Stimulated activated CD8-positive, alpha-beta memory T cell treated with anti-CD3 and anti-CD28 coated beads, Interleukin-15, amount 100 ng/mL, for 1 hour (primary cell): ENCODE data around the gene TTLL1.

Source experiments
- DNase-seq: peaks from one replicate; pipeline ENCODE4 v3.0.0-alpha.2; 2020; ENCODE audit warnings: low read depth

Gene TTLL1

DNA sequence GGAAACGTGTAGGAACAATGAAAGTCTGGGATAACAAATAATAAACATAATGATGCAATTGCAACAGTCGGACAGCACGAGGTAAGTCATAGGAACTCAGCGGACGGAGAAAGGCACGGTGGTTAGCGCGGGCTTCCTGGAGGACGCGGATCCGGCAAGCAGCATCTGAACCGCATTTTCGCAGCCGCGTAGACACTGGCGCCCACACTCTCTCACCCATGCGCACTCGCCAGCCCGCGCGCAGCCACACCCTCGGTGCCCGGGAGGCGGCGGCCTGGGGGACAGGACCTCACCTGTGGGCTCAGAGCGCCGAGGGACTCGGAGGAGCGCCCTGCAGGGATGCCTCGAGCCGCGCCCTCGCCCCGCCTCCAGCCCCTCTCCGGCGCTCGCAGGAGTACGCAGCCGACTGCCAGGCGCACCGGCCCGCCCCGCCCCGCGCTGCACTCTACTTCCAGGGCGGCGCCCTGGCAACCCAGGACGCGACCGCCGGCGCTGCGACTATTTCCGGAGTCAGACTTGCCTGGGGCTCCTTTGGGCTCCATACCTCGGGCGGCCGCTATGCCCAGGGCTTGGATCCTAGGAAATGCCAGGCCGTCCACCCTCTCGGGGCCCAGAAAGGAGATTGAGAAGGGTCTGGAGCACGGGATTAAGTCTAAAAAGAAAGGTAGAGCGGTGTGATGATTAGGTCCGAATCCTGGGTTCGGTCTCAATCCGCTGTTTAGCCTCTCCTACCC lies at the start of gene TTLL1:
TTLL1 (minus strand) TSS at position 408 of the 734 bp plus-strand sequence. CDS start 13,805 bp downstream, outside the sequence.
- peak; percentile 71 for DNase-seq

DNA sequence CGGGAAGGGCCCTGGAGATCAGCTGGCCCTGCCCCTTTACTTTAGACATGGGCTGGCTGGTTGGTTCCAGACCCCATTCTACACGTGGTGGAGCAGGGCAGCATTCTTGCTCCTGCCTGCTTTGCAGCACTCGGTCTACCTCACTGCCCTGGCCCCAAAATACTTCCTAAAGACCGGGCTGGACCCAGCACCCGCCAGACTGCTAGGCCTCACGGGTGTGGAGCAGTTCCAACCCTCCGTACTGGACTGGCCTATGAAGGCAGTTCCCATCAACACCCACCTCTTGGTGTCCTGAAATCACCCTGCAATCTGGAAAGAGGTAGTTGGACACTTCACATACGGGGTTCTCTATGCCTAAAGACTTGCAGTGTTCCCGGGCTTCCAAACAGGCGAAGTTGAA lies 47.6 kb upstream of the TTLL1 start:
- DNase-seq: no peak

DNA sequence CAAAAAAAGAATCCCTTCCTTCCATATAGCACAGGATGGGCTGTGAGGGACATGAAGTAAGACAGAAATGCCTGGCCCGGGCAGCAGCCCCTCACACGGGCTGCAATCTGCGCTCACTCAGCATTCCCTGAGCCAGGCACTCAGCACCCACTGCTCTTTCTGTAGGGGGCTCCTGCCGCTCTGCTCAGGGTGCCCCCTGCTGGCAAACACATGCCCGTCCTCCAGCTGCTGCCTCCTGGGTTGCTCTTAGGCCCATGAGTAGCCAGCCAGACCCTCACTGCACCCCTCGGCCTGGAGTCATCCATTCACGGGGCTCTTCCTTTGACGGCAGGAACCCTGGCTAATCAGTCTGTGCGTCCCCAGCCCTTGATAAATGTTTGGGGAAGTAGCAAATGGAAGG lies 47.1 kb upstream of the TTLL1 start:
- no peak for DNase-seq

DNA sequence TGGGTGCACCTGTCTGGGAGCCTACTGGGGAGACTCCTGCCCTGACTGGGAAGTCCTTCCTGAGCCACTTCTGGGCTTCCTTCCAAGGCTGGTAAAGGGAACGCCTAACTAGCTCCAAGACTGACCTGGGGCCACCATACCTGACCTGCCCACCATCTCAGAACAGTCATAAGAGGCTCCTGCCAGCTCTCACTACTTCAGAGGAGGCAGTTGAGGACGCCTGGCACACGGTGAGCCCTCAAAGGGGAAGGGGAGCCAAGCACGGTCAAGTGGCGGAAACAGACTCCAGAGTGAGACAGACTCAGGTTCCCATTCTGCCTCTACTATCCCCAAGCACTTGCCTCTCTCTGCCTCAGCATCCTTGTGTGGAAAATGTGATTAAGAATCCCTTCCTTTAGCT lies 46.4 kb upstream of the TTLL1 start:
- DNase-seq: no peak

DNA sequence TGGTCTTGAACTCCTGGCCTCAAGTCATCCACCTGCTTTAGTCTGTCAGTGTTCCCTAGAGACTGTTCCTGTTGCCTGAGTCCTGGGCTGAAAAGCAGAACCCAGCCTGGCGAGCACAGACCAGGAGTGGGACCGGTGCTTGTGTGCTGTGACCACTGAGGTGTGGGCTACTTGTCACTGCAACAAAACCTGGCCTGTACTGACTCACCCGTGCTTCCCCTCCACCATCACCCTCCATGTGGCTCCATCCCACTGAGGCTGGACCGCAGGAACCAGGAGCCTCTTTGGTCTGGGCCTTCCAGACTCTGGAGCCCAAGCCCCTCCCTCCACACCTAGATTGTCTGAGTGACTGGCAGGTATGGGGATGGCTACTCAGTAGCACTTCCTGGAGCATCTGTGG lies 45.4 kb upstream of the TTLL1 start:
- DNase-seq: no peak

DNA sequence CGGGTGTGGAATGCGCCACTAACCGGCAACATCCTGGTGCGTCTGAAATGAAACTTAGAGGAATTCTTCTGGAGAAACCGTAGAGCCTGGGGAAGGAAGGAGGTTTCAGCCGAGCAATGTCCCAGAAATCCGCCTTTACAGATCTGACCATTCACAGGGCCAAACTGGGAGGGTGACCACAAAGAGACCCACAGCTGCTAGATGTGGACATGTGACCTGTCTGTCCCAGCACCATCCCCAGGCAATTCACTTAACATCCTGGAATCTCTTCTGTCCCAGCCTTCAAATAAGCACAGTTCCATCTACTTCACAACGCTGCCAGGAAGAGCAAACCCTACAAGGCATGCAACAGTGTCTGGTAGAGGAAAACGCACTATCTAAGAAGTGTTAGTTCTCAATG lies 44.2 kb upstream of the TTLL1 start:
- no peak for DNase-seq

DNA sequence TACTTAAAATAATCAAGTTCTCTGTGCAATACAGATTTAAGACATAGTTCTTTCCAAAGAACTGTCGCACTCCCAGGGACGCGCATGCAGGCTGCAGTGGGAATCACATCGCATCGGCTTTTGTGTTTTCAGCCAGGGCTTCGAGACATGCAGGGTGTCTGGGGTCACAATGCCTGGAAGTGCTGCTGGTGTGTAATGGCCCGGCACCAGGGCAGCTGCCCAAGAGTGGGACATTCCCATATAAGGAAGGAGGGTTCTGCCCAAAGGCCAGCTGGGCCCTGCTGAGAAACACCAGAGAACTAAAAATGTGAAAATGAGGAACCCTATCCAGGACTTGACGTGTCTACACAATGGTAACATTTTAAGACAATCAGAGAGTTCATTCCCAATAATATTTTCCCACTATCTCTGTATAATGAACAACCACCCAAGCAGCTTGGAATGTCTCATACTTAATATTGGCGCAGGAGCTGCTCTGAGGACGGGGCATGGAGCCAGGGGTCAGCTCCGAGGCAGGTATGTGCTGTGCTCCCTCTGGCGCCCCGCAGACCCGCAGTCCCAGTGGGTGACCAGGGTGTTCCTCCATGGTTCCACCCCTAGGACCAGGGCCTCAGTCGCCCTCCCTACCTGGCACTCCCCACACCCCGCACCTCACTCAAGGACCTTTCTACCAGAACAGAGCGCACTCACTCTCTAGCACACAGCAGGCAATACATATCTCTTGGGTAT lies 42.7 kb upstream of the TTLL1 start:
- no peak for DNase-seq

DNA sequence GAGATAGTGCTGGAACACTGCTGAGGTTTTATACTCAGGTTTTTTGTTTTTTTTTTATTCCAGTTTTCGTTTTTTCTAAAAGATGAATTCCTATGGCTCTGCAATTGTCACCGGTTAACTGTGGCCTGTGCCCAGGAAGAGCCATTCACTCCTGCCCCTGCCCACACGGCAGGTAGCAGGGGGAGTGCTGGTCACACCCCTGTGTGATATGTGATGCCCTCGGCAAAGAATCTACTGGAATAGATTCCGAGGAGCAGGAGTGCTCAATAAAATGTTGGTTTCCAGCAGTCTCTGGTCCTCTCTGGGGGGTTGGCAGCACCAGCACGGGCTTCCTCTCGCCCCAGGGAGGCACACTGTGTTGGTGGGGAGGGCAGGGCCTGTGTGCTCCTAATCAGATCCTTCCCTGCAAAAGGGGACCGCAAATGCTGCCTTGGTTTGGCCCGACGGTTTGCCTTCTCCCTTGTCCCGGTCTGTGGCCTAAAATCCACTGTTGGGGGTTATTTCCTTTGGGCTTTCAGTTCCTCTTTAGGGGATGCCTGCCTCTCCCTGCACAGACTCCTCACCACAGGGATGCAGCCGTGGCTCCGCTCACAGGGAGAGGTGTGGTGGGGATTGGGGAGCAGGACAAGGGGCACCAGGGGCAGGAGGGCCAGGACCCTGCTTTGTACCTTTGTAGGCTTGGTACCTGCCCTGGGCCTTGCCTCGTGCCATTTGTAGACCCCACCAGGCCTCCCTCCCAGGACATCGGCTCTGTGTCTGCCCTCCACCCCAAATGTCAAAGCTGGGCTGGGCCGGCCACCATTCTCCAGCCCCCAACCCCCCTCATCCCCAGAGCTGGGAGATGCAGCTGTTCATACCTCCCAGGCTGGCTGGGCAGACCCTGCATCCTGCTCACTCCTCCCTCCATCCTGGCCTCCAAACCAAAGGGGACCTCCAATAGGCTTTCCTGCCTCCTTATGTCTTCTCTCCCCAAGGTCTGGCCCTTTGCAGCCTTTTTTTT lies 40.5 kb upstream of the TTLL1 start:
- DNase-seq: no peak

DNA sequence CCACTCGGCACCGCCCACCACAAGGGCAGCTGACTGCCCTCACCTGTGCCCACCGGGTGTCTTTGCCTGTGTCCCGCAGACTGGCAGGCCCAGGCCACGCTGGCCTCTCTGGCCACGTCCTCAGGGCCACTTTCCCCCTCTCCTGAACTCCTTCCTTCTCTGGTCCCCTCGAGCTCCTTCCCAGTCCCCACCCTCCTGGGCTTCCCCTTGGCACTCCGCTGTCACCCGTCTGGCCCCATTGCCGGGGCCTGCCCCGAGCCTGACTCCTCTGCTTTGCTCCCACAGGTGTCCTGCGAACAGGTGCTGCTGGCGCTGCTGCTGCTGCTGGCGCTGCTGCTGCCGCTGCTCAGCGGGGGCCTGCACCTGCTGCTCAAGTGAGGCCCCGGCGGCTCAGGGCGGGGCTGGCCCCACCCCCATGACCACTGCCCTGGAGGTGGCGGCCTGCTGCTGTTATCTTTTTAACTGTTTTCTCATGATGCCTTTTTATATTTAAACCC lies 39.8 kb upstream of the TTLL1 start:
- no peak for DNase-seq

DNA sequence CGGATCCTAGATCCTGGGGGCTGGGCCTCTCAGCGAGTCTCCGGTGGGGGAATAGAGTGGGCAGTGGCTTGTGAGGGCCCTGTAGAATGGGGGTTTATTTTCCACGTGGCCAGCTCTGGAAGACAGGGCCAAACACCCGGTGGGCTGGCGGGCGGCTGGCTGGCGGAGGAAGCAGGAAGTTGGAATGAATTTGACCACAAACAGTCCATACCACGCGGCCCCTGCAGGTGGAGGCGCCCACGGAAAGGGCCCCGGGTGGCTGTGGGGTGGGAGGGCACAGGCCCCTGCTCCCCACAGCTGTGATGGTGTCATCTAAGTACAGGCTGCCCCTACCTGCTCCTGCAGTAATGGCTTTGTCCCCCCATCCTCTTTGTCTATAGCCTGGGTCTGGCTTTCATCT lies 38.9 kb upstream of the TTLL1 start:
- no peak for DNase-seq

DNA sequence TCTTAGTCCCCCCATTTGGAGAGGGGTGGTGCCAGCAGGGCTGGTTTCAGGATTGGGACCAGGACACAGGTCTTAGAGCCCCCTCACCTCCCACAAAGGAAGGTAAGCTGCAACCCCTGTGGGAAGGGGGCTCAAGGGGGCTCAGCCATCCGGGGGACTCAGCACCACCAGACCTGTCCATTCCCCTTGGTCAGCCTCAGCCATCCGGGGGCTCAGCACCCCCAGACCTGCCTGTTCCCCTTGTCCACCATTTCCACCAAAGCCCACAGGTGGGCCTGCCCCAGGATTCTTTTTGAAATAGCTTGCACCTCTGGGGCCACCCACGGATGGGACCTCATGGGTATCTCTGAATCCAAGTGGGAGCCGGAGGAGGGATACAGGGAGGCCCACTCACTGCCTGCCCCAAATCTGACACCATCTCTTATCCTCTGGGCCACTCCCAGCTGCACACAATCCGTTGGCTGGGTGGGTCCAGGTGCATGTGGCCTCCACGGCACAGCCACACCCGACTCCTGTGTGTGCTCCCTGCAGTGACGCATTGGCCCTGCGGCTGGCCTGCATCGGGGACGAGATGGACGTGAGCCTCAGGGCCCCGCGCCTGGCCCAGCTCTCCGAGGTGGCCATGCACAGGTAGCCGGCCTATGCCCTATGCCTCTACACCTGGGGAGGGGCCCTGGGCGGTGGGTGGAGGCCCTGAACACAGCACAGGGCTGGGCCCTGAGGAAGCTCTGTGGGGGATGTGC lies 38.1 kb upstream of the TTLL1 start:
- DNase-seq: no peak

DNA sequence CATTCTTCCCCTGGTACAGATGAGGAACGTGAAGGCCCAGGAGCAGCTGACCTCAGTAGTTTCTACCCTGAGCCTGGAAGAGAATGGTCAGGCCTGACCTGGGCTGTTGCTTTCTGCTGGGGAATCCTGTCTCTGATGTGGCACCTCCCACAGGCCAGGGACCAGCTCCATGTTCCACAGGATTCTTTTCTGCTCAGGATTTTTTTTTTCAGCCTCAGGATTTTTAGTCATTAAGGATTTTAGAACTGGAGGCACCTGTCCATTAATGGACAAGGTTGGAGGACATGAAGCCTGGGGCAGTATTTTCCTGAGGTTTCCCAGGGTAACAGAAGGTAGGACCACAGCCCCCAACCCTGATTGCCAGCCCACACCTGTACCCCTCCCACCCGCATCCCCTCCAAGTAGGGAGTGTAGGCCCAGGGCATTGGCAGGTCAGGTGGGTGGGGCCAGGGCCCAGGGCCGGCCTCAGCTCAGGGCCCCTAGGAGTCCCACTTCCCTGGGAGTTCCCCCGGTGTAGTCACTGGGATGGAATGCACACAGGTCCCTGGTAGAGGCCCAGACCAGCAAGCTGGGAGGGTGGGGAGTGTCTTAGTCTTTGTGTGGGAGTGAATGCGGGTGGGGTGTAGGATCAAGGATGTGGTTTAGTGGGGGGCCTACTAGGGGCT lies 37.4 kb upstream of the TTLL1 start:
- no peak for DNase-seq

DNA sequence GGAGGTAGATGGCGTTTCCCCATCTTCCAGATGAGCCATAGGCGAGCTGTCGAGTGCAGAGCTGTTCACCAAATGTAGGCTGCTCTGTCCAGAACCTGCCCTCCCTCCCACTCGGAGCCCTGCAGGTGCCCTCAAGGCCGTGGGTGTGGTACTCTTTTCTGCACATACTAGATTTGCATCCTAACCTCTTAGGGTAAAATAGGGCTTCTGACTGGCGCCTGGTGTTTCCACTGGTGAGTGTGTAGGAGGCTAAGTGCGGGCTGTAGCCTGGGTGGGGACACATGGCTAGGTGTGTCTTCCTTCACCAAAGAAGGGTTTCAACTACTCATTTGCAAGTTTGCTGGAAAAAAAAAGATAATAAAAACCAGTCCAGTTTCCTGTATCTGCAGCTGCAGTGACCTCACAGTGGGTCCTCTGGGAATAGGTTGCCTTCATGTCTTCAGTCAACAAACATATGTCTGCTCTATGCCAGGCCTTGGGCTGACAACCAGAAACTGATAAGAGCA lies 29.8 kb upstream of the TTLL1 start:
- DNase-seq: no peak

DNA sequence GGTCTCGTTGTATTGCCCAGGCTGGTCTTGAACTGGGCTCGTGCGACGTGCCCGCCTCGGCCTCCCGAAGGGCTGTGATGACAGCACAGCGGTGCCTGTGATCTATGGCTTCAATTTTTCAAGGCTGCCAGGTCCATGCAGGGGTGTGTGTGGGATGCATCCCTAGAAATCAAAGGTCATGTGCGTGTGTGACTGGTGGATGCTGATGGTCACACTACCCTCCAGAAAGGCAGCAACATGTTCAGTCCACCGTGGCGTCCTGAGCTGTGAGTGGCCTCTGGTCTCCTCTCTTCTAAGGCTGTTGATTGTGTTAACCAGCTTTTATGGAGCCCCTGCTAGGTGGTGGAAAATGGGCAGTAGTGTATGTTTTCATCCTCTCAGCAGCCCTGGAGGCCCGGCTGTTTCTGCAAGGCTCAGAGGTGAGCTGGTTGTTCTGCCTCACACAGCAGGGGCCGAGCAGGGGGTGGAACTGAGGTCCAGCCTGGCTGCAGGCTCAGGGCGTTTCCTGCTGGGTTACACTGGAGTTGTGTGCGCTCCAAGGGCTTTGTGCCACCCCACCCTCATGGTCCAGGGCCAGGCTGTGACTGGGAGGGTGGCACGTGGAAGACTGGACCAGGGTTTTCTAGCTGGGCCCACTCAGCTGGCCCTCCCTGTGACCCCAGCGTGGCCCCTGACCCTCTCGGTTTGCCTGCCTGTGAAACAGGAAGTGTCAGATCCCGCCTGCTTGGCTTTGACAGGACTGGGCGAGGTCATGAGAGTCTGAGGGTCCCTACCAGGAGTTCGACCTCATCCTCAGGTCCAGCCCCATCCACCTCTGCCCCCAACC lies 29.0 kb upstream of the TTLL1 start:
- DNase-seq: no peak

DNA sequence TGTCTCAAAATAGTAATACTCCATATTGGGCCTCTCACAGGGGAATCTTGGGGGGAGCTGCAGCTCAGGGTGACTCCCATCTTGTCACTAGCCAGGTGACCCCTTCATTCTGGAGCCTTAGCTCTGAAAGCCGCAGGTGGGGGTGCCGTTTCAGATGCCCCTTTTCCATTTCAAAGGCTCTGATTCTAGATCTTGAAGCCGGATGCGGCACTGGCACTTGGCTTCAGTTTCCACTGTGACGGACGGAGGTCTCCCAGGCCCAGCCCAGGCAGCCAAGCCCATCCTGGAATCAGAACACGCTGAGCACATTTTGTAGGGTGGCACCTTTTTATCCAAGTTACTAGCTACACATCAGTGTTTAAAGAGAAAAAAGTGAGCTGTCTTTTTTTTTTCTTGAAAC lies 27.7 kb upstream of the TTLL1 start:
- DNase-seq: no peak

DNA sequence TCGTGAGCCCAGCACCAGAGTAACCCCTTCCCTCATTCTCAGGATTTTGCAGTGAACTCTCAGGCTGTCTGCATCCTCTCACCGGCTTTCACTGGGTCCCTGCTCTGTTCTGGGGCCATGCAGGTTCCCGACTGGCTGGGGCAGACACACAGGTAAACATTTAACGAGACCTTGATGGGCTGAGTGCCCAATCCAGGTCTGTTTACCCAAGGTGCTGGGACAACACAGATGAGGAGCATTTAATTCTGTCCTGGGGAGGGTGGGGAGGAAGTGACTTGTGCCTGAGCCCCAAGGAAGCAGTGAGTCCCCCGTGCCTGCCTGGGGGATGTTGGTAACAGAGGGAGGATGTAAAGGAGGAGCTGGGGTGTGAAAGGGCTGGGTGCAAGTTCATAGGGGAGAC lies 25.8 kb upstream of the TTLL1 start:
- no peak for DNase-seq

DNA sequence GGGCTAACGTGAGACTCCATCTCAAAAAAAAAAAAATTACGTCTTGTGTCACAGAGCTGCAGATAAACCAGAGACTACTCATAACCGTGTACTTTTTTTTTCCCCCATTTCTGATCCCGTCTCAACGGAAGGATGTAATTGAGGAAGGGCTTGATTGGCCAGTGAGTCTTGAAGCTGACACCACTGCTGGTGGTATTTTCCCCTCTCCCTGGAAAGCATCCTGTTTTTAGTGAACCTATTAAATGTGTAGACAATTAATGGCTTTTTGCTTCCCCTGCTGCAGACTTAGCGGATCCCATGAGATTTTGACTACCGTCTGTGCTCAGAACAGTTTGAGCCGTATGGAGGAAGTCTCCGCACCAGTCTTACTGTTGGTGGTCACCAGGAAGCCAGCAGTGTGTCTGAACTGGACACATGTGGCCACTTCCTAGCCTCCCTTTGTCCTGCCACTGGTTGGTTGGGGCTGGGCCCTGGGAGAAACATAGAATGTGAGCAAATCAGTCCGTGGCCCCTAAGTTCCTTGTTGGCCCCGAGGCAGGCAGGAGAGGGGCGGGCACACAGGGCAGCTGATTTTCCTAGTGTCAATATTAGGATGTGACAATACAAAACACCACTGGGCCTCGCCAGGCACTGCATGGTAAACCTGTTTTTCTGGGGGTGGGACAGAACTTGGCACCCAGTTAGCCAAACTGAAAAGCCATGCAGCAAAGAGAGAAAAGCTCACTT lies 24.5 kb upstream of the TTLL1 start:
- no peak for DNase-seq

DNA sequence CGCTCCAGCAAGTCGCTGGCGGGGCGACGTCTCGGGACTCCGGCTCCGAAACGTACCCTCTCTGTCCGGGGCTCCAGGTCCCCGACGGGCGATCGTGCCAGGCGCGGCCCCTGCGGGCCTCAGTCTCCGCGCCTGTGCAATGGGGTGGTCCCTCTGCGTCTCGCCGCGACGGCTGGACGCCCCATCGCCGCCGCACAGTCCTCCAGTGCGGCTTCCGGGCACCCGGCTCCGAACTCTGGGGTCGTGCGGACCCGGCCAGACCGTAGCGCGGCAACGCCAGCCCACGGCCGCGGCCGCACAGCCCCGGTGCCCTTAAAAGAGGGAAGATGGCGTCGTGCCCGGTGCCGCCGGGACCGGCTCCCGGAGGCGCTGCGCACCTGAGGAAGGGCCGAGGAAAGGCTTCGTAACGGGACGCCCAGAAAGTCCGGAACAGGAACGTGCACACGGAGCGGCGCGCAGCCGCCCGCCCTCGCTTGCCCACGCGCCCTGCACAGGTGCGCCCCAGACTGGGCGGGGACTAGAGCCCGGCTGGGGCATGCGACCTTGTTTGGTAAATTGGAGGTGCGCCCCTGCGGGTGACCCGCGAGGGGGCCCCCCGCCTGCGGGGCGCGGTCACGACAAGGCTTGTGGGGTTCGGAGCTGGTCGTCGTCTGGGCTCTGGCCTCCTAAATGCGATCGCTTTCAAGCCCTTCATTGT lies 21.9 kb upstream of the TTLL1 start:
- DNase-seq: no peak
